Measurements from ENCODE around the gene IL22. TPM values are rescaled to one million over a fixed set of nuclear protein-coding genes. Genes with fewer than 3 reads are reported as not detected.

Gene IL22
- total RNA-seq, 1 experiment from 2014 or later: not detected

DNA sequence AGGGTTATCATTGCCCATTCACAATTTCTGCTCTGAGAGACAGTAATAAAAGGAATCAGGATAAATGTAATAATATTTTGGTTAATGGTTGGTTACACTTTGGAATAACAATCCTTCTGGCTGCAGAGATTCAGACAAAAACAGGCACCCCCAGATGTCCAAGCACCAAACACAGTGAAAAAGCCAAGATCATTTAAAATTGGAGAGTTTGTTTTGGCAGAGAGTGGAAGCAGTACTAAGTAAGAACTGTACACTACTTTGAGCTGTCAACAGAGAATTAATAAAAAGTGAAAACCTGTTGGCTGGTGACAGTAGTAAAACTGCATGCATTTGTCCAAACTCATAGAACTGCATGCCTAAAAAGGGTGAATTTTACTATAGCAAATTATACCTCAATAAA is 15.6 kb upstream of the IL22 start:
- TF ChIP-seq, protein P1, sequence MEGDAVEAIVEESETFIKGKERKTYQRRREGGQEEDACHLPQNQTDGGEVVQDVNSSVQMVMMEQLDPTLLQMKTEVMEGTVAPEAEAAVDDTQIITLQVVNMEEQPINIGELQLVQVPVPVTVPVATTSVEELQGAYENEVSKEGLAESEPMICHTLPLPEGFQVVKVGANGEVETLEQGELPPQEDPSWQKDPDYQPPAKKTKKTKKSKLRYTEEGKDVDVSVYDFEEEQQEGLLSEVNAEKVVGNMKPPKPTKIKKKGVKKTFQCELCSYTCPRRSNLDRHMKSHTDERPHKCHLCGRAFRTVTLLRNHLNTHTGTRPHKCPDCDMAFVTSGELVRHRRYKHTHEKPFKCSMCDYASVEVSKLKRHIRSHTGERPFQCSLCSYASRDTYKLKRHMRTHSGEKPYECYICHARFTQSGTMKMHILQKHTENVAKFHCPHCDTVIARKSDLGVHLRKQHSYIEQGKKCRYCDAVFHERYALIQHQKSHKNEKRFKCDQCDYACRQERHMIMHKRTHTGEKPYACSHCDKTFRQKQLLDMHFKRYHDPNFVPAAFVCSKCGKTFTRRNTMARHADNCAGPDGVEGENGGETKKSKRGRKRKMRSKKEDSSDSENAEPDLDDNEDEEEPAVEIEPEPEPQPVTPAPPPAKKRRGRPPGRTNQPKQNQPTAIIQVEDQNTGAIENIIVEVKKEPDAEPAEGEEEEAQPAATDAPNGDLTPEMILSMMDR (conservative IDR thresholded peaks at IDR 0.05; ENCODE audit: low read depth, low read length): no peak
- no TSS peak for BruUV-seq (replicated peaks)
- DNase-seq (ENCODE audit: low spot score): no peak
- Histone ChIP-seq H3K4me1 (ENCODE audit: insufficient read depth, low read length, poor library complexity, severe bottlenecking) (no peaks in the 10 kb centered on the region), H3K36me3 (ENCODE audit: insufficient read depth, low read length, poor library complexity, severe bottlenecking) (no peaks in the 10 kb centered on the region), H3K4me3 (ENCODE audit: low read depth, low read length, poor library complexity, severe bottlenecking) (no peak overlapping the region), H3K27me3 (replicated peaks; ENCODE audit: insufficient read depth, low read depth, low read length, poor library complexity) (peaks cover 4% of the 10 kb centered on the region), H3K9me3 (ENCODE audit: low read depth, low read length, poor library complexity, severe bottlenecking) (no peaks in the 10 kb centered on the region), H3K27ac (ENCODE audit: low read depth, low read length, poor library complexity, severe bottlenecking) (no peak overlapping the region)
- ChIA-PET CTCF (no interaction called here), POLR2A (ENCODE audit: low non-redundant PET) (no interaction called here)
- intact Hi-C loops (cut with micrococcal nuclease; ENCODE audit: unreplicated experiment): no loop called here

DNA sequence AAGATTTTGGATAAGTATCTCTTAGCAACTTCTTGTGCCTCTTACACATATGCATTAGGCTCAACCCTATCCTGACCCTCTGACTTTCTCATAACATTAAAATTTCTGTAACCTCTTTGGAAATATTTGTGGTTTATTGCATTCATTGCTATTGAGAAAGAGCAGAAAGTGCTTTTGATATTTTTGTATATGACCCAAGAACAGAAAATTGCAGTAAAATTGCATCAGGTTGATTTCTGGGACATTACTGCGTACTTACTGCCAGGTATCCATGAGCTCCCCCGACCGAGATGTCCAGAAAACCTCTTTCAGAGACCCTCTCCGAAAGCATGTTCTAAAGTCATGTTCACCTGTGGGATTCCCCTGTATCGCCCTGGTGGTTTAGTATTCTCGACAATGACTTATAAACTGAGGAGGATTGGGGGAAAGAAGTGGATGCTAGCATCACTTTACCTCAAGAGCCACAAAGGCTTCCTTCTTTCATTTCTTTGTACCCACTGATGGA is 14.5 kb upstream of the IL22 start:
- Histone ChIP-seq H3K9me3 (ENCODE audit: low read depth, low read length, poor library complexity, severe bottlenecking) (no peaks in the 10 kb centered on the region), H3K27ac (ENCODE audit: low read depth, low read length, poor library complexity, severe bottlenecking) (no peak overlapping the region), H3K4me1 (ENCODE audit: insufficient read depth, low read length, poor library complexity, severe bottlenecking) (no peaks in the 10 kb centered on the region), H3K4me3 (ENCODE audit: low read depth, low read length, poor library complexity, severe bottlenecking) (no peak overlapping the region), H3K27me3 (replicated peaks; ENCODE audit: insufficient read depth, low read depth, low read length, poor library complexity) (peaks cover 6% of the 10 kb centered on the region), H3K36me3 (ENCODE audit: insufficient read depth, low read length, poor library complexity, severe bottlenecking) (no peaks in the 10 kb centered on the region)
- ChIA-PET CTCF (no interaction called here), POLR2A (ENCODE audit: low non-redundant PET) (no interaction called here)
- intact Hi-C loops (cut with micrococcal nuclease; ENCODE audit: unreplicated experiment): no loop called here
- BruUV-seq (replicated peaks): no TSS peak
- no peak for TF ChIP-seq EZH2 (IDR thresholded peaks at IDR 0.05; ENCODE audit: borderline replicate concordance, low read depth, low read length, poor library complexity, severe bottlenecking)
- TF ChIP-seq, protein P1 (conservative IDR thresholded peaks at IDR 0.05; ENCODE audit: low read depth, low read length): no peak
- DNase-seq (ENCODE audit: low spot score): no peak

DNA sequence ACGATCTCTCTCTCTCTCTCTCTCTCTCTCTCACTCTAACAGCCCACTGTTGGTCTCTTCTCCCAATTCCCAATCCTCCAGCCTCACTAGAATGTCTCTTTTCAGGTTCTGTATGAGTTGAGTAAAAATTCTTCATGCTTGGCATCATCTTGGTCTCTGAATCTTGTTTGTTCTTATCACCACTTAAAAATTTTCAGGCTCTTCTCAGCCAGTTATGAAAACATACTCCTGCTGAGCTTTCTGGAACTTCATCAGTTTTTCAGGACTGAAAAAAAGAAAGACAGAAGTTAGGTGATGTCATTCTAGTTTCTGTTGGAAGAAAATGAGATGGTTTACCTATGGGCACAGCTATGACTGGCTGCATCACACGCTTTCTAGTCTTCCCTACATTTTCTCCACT is 11.5 kb upstream of the IL22 start:
- intact Hi-C loops (cut with micrococcal nuclease; ENCODE audit: unreplicated experiment): no loop called here
- Histone ChIP-seq H3K27ac (ENCODE audit: low read depth, low read length, poor library complexity, severe bottlenecking) (no peak overlapping the region), H3K27me3 (replicated peaks; ENCODE audit: insufficient read depth, low read depth, low read length, poor library complexity) (peaks cover 22% of the 10 kb centered on the region), H3K4me3 (ENCODE audit: low read depth, low read length, poor library complexity, severe bottlenecking) (no peak overlapping the region), H3K36me3 (ENCODE audit: insufficient read depth, low read length, poor library complexity, severe bottlenecking) (no peaks in the 10 kb centered on the region), H3K9me3 (ENCODE audit: low read depth, low read length, poor library complexity, severe bottlenecking) (no peaks in the 10 kb centered on the region), H3K4me1 (ENCODE audit: insufficient read depth, low read length, poor library complexity, severe bottlenecking) (no peaks in the 10 kb centered on the region)
- DNase-seq (ENCODE audit: low spot score): no peak
- no TSS peak for BruUV-seq (replicated peaks)
- ChIA-PET CTCF (no interaction called here), POLR2A (ENCODE audit: low non-redundant PET) (no interaction called here)
- TF ChIP-seq, protein P1 (conservative IDR thresholded peaks at IDR 0.05; ENCODE audit: low read depth, low read length): no peak
- no peak for TF ChIP-seq EZH2 (IDR thresholded peaks at IDR 0.05; ENCODE audit: borderline replicate concordance, low read depth, low read length, poor library complexity, severe bottlenecking)

All from A673 (cell line).